ENCODE measurements around the gene ENTPD6.

Gene ENTPD6

GRCh38 chr20:25275813-25276532, 80.5 kb downstream of the ENTPD6 start:
- no peak overlapping the region for H3K4me2 ChIP-seq (ENCODE audit: low read length)
- TF ChIP-seq EZH2phosphoT487 (IDR thresholded peaks at IDR 0.05; ENCODE audit: low read depth), result no peak
- no peak for TF ChIP-seq CTCF (IDR thresholded peaks at IDR 0.05; ENCODE audit: low read depth, low read length)
- peaks cover 40% of the 10 kb centered on the region for H3K36me3 ChIP-seq (replicated peaks; ENCODE audit: low read depth, low read length)
- H3K4me1 ChIP-seq (ENCODE audit: low read length), result peaks cover 12% of the 10 kb centered on the region
- no peak overlapping the region for H3K27ac ChIP-seq (ENCODE audit: low read length)
- no peak overlapping the region for H3K4me3 ChIP-seq (ENCODE audit: low read length)
- no peaks in the 10 kb centered on the region for H3K79me2 ChIP-seq (ENCODE audit: low read length)
- H2AFZ ChIP-seq (ENCODE audit: low read depth, low read length), result no peak overlapping the region
- no peaks in the 10 kb centered on the region for H3K27me3 ChIP-seq (ENCODE audit: low read depth, low read length)
- H3K9ac ChIP-seq (ENCODE audit: low read length), result no peak overlapping the region
- H3K9me3 ChIP-seq (ENCODE audit: insufficient read depth, low read length), result no peaks in the 10 kb centered on the region
- H4K20me1 ChIP-seq (ENCODE audit: insufficient read depth, low read length), result peaks cover 19% of the 10 kb centered on the region

All from OCI-LY3 (cell line).